Left lung (tissue), 10 donors: ENCODE data around the gene LSM2. TPM values are rescaled to one million over a fixed set of nuclear protein-coding genes. Genes with fewer than 3 reads are reported as not detected.

Source experiments
- ATAC-seq: fragments of 200-7000 bp; cut with Tn5 transposase; one replicate; pipeline ENCODE4 v1.9.1; 2020; ENCODE audit warnings: moderate library complexity
- DNase-seq, 4 donors: peaks; one replicate each; pipeline ENCODE4 v3.0.0-alpha.2; 2013 to 2020
- H3K27ac ChIP-seq, 2 donors: fragments of 200-600 bp; sonication (generic) in 1 of 2; one replicate each; pipeline versions ENCODE4 v1.5.0 to v1.8.0; 2020 to 2021
- H3K27me3 ChIP-seq, 2 donors: fragments of 200-600 bp; sonication (generic) in 1 of 2; one replicate each; pipeline versions ENCODE4 v1.5.0 to v1.8.0; 2020 to 2021
- H3K36me3 ChIP-seq, 2 donors: fragments of 200-600 bp; sonication (generic) in 1 of 2; one replicate each; pipeline versions ENCODE4 v1.5.0 to v1.8.0; 2020 to 2021
- H3K4me1 ChIP-seq, 2 donors: fragments of 200-600 bp; one replicate each; pipeline ENCODE4 v1.8.0; 2021
- H3K4me3 ChIP-seq, 2 donors: fragments of 200-600 bp; sonication (generic) in 1 of 2; one replicate each; pipeline versions ENCODE4 v1.5.0 to v1.8.0; 2020 to 2021; ENCODE audit warnings: mild to moderate bottlenecking in 1 of 2
- H3K9me3 ChIP-seq, 2 donors: fragments of 200-600 bp; sonication (generic) in 1 of 2; one replicate each; pipeline versions ENCODE4 v1.5.0 to v1.8.0; 2020 to 2021
- CTCF ChIP-seq, 2 donors: fragments of 200-600 bp; sonication (generic) in 1 of 2; IDR thresholded peaks; one replicate each; pipeline versions ENCODE4 v1.5.0 to v1.8.0; 2021; ENCODE audit warnings: antibody characterized with exemption in 2 of 2
- intact Hi-C, 2 donors: fragments of 100-400 bp; cut with DNase I; formaldehyde crosslinking; loops; one replicate each; pipeline versions ENCODE4 v1.11.2 to v1.14.2; 2022
- polyA plus RNA-seq, 6 donors: library from polyadenylated mRNA; unstranded; fragments of 120-200 nt; gene quantifications; one replicate each; pipeline ENCODE4 v1.2.1, GENCODE V29; 2013; ENCODE audit not compliant: insufficient read length in 6 of 6
- total RNA-seq, 2 donors: library from RNA; stranded (reverse); fragmentation: NEBNext Ultra II Directional; extraction: Animal tissue kit (Norgen Biotek cat#: 25700); gene quantifications; one replicate each; pipeline ENCODE4 v1.2.1, GENCODE V29; 2021
- donor health status: DM: no; HTN: yes; CAD: no.
- donor health status: DM: no; HTN: no; CAD: no.

LSM2 gene
- total and polyA plus RNA-seq, 8 donors, result 38.7 to 88.5 (median 81.7) TPM

- intact Hi-C loops, result no loop called here
- Histone ChIP-seq H3K4me3 (no peak overlapping the region), H3K36me3 (no peaks in the 10 kb centered on the region), H3K27me3 (no peaks in the 10 kb centered on the region), H3K4me1 (peaks cover 0 to 25% of the 10 kb centered on the region in 2 donors), H3K27ac (no peak overlapping the region), H3K9me3 (no peaks in the 10 kb centered on the region)
- TF ChIP-seq CTCF (IDR thresholded peaks at IDR 0.05), result no peak
- ATAC-seq (peak; percentile 41), DNase-seq (peak in 2 of 4 donors; percentile 42 to 73)
These were observed 40.6 kb downstream of the LSM2 start for GRCh38 chr6:31765910-31766794.

GRCh38 chr6:31765559-31765909 is 41.2 kb downstream of the LSM2 start:
- peaks cover 0 to under 1% of the 10 kb centered on the region in 2 donors for H3K36me3 ChIP-seq
- no peaks in the 10 kb centered on the region for H3K27me3 ChIP-seq
- DNase-seq (peak in 1 of 4 donors; percentile 64), ATAC-seq (no peak)
- peaks cover 0 to 25% of the 10 kb centered on the region in 2 donors for H3K4me1 ChIP-seq
- intact Hi-C loops, result no loop called here
- H3K9me3 ChIP-seq, result no peaks in the 10 kb centered on the region
- no peak overlapping the region for H3K4me3 ChIP-seq
- TF ChIP-seq CTCF (IDR thresholded peaks at IDR 0.05), result no peak
- no peak overlapping the region for H3K27ac ChIP-seq

GRCh38 chr6:31764198-31764597 is 42.6 kb downstream of the LSM2 start:
- ATAC-seq, result no peak
- no peaks in the 10 kb centered on the region for H3K27me3 ChIP-seq
- no peaks in the 10 kb centered on the region for H3K9me3 ChIP-seq
- TF ChIP-seq CTCF (IDR thresholded peaks at IDR 0.05), result no peak
- H3K27ac ChIP-seq, result no peak overlapping the region
- intact Hi-C loops, result no loop called here
- DNase-seq, result peak in 1 of 4 donors; percentile 56
- peaks cover 0 to 14% of the 10 kb centered on the region in 2 donors for H3K36me3 ChIP-seq
- peaks cover 0 to 15% of the 10 kb centered on the region in 2 donors for H3K4me1 ChIP-seq
- no peak overlapping the region for H3K4me3 ChIP-seq

- no peak for TF ChIP-seq CTCF (IDR thresholded peaks at IDR 0.05)
- intact Hi-C loops, result no loop called here
- no peaks in the 10 kb centered on the region for H3K9me3 ChIP-seq
- no peak overlapping the region for H3K4me3 ChIP-seq
- ATAC-seq (peak; percentile 43), DNase-seq (peak in 1 of 4 donors; percentile 17)
- H3K27ac ChIP-seq, result no peak overlapping the region
- H3K4me1 ChIP-seq, result peaks cover 0 to 9% of the 10 kb centered on the region in 2 donors
- no peaks in the 10 kb centered on the region for H3K27me3 ChIP-seq
- peaks cover 0 to 15% of the 10 kb centered on the region in 2 donors for H3K36me3 ChIP-seq
These were observed 43.2 kb downstream of the LSM2 start for GRCh38 chr6:31763619-31763940.

GRCh38 chr6:31762878-31763618 is 43.7 kb downstream of the LSM2 start:
- H3K9me3 ChIP-seq, result no peaks in the 10 kb centered on the region
- H3K27ac ChIP-seq, result no peak overlapping the region
- intact Hi-C loops, result no loop called here
- no peak for TF ChIP-seq CTCF (IDR thresholded peaks at IDR 0.05)
- DNase-seq, result no peak
- H3K27me3 ChIP-seq, result no peaks in the 10 kb centered on the region
- H3K4me3 ChIP-seq, result no peak overlapping the region
- peaks cover 0 to 4% of the 10 kb centered on the region in 2 donors for H3K4me1 ChIP-seq
- ATAC-seq, result no peak
- peaks cover 0 to 15% of the 10 kb centered on the region in 2 donors for H3K36me3 ChIP-seq
